Activated CD8-positive, alpha-beta memory T cell treated with anti-CD3 and anti-CD28 coated beads, Interleukin-2, amount 50 U/mL, for 4 hours (primary cell): ENCODE data around the gene SLC31A2.
A peak's percentile ranks its signal among the peaks of the same experiment; 100 is the strongest.
"Not testable (repeated sequence)": the region's sequence is repeated elsewhere in the genome, so short reads cannot be mapped to it uniquely, and the experiment has no call there.

Experiments
- DNase-seq: peaks from one replicate; pipeline ENCODE4 v3.0.0-alpha.2; 2020

The SLC31A2 gene

GRCh38 chr9:113150670-113151611, at the start of gene SLC31A2:
Gene SLC31A2 (plus strand): TSS chr9:113151007. CDS start chr9:113151075, 68 bp downstream.
- DNase-seq = peak; percentile 88

DNA sequence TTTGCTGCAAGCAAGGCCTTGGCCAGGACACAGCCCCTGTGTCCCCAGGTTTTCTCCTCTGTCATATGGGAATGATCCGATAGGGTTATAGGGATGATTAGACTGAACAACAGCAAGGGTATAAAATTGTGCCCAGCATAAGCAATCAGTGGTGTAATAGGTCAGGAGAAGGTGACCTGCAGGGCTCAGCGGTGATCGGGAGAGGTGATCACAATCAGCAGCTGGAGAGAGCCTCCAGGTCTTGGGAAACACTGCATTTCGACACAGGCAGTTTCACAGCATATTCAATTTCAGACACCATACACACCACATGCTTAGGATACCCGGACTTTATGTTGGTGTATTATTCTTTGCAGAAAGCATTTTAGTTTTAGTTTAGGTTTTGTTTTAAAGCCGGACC, 45.5 kb upstream of the SLC31A2 start:
- not testable (repeated sequence) for DNase-seq

DNA sequence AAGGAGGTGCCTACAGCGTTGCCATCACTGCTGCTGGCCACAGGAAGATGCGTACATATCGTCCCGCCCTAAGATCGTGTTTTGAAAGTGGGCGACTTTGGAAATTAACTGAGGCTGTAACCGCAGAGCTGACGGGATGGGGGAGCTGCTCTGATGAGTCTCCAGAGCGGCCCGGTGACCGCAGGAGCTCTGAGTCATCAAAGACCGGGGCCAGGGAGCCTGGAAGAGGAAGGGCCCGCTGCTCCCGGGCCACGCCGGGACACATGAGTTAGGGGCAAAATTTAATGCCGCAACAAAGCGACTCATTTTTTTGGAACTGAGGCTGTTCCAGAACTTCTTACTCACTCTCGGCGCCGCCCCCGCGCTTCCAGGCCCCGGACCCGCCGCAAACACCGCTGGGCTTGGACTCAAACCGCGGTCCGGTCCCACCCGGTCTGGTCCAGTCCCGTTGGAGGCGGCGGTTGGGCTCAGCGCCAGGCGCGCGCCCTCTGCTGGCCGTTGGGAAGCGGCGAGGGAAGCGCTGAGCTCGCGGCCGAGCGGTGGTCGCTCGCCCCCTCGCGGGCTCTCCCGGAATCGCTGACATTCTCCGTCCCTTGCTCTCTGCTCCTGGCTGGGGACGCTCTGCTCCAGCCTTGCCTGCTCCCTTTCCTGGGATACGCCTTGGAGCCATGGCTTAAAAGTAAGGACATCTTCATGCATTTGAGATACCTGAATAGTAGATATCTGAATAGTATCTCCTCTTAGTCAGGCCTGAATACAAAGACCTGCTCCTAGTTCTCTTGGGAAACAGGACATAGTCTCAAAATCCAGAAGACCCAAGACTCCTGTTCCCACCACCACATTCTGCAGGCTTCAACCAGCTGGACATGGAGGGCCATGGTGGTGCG, 39.5 kb upstream of the SLC31A2 start:
- not testable (repeated sequence) for DNase-seq

- not testable (repeated sequence) for DNase-seq
Measured at GRCh38 chr9:113112706-113113510, 37.9 kb upstream of the SLC31A2 start.

DNA sequence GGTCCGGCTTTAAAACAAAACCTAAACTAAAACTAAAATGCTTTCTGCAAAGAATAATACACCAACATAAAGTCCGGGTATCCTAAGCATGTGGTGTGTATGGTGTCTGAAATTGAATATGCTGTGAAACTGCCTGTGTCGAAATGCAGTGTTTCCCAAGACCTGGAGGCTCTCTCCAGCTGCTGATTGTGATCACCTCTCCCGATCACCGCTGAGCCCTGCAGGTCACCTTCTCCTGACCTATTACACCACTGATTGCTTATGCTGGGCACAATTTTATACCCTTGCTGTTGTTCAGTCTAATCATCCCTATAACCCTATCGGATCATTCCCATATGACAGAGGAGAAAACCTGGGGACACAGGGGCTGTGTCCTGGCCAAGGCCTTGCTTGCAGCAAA, 32.0 kb upstream of the SLC31A2 start:
- DNase-seq = not testable (repeated sequence)

DNA sequence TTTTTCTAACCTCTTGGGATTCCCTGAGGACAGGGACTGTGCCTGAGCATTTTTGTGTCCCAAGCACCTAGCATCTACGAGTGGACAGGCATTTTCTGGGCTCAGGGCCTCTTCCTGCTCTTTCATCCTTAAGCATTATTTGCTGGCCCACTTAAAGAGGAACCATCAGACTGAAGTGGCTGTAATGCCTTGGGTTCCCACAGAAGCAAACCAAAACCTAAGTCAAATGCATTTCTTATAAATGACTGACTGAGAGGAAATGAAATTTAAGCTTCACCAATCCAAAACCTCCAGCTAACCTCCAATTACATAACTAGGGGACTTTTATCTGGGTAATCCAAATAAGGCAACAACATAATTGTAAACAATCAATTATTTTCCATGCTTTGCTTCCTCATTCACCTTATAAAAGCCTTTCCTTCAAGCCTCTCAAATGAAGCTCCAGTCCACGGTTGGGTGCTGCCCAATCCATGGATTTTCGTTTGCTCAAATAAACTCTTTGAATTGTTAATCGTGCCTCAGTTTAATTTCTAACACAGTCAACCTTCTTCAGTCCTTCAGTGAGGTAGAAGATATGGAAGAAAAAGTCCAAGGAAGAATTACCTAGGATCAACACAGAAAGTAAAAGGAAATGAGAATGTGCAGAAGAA, 25.3 kb upstream of the SLC31A2 start:
- DNase-seq = no peak

GRCh38 chr9:113129466-113129865, 21.3 kb upstream of the SLC31A2 start:
- DNase-seq = no peak

GRCh38 chr9:113129884-113130283, 20.9 kb upstream of the SLC31A2 start:
- DNase-seq = no peak

DNA sequence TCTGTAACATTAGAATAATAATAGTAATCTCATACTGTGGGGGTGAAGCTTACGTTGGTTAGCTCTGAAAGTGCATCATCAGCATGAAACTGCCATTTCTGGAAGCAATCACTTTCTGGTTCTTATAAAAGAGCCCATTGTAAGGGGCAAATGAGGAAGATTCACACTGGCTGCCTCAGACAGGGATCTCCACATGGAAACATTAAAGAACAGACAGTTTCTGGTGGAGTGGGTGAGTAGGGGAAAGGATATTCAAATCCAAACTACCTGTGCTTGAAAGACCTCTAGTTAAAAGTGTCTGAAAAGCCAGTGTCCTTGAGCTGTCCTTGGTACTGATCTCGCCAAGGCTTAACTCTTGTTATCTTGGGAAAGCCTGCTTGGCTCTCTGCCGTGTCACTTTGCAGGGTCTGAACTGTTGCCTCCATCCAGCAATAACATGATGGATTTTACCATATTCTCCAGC, 19.1 kb upstream of the SLC31A2 start:
- DNase-seq = no peak

DNA sequence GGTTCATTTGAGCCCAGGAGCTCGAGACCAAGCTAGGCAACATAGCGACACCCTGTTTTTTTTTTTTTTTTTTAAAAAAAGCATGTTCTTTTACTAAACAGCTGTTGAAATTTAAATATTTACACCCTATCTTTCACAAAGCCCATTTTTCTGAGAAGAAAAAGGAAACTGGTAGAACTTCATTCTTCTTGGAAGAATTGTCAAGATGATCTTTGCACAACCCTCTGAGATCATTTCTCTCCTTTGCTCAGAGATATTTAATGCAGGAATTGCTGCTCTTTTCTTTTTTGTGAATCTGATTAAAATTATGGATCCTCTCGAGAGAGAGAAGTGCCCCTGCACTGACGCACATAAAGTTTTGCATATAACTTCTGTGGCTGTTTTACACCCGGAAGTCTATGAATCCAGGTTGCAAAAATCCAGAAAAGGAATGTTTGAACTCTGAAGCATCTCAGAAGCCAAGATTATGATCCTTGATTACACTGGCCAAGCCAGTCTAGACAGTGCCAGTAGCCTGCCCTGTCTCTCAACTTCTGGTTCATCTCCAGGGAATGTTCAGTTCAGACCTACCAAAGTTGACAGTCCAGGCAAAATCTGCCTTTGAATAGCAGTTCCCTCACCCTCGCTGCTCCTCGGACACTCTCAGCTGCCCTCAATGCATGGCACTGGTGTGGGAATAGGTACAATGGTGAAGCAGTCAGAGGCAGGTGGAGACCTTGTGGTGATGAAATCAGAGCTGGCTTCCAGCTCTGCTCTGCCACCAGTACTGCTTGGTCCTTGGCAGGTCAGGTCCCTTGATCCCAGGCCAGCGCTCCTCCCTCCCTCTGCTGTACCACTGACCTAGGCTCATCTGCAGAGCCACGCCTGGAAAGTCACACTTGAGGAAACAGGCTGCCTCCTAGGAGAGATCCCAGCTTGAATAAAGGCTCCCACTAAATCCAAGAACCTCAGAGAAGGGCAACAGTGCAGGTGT, 13.3 kb upstream of the SLC31A2 start:
- DNase-seq = no peak

DNA sequence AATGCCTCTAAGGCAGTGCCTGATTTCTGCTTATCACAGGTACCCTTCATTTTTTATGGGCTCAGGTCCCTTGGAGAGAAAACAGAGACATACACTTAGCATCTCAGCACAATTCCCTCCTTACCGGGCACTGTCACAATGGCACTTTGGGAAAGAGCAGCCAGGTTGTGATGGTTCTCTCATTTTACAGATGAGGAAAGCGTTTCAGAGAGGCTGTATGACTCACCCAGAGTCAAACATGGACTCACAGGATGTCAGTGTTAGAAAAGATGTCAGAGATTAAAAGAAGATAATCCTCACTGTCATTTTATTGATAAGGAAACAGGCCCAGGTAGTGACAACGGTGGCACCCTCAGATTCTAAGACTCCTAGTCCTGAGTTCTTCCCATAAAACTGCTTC, 12.0 kb upstream of the SLC31A2 start:
- DNase-seq = no peak

DNA sequence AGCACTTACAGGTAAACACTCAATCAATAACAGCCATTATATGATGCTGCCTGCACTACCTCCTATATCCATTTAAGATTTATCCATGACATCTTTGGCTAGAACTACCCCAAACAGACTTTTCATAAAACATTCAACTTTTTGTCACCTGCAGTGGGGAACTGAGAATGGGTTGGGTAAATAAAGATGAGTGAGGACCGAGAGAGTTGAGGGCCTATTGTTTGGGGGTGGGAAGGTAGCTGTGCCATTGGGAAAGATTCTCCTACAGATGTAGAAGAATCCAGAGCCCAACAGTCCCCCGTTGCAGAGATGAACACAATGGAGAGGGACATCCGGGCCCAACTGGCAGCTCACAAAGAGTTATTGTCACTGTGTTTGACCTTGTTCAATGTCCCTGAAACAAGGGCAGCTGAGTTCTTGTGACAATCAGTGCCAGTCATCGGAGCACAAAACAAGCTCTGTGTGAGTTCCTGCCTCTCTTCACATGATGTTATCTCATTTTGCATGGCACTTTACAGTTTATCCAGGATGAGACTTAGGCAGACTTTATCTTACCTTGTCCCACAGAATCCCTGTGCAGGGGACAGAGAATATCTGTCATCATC, 11.5 kb upstream of the SLC31A2 start:
- DNase-seq = no peak

DNA sequence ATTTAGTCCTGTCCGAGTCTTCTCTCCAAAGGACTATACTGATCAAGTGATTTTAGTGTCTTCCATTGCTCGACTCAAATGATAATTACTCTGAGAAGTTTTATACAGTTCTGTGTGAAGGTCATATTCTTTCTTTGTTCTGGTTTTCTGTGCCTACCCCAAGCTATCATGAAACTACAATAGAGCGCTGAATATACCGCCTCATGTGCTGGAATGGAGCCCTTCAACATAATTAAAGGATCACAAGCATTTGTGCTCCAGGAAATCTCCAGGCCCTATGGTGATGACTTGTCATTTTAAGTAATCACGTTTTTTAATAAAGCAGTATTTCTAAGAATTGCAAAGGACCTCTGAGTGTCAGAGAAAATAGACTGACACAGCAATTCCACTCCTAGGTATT, 10.9 kb upstream of the SLC31A2 start:
- DNase-seq = no peak

- DNase-seq = not testable (repeated sequence)
Measured at GRCh38 chr9:113140896-113141295, 9.9 kb upstream of the SLC31A2 start.

GRCh38 chr9:113143432-113144227, 7.2 kb upstream of the SLC31A2 start:
- no peak for DNase-seq

DNA sequence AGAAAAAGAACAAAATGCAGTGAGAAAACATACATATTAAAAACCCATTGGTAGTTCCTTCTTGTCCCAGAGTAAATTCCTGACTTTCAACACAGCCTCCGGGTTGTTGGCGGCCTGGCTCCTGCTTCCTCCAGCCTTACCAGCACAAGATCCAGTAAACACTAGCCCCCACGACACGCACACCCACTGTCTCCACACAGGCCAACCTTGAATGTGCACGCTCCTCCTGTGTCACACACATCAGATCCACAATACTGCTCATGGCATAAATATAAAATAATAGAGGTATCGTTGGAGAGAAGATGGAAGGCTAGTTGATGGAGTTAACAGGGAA, 2.5 kb upstream of the SLC31A2 start:
- DNase-seq = no peak

DNA sequence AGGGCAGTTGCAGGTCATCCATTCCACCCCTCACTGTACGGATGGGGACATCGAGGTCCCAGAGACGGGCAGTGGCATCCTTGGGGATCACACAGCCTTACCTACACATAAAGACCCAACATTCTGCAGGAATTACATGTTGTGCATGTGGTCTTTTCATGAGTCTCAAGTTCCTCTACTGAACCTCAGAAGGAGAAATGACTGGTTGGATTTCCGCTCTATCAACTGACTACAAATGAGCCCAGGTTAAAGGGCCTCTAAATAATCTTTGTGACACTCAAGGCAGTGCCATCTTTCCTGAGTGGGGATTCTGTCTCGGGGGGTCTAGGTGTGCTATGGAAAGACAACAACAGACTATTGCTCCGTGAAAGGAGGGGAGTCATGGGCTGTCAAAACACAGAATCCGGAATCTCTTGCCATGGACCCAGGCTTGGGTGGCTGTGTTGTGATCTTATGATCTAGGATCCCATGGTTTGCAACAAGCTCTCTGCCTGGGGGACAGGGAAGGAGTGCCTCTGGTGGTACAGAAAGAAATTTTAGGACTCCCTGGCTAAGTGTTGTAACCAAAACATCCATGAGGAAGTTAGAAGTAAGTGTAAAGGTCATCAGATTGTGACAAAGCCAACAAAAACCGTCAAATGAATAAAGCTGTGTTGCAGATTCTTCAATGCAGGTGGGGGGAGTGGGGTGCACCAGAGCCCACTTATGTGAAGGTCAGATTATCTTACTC, 1.9 kb upstream of the SLC31A2 start:
- no peak for DNase-seq

DNA sequence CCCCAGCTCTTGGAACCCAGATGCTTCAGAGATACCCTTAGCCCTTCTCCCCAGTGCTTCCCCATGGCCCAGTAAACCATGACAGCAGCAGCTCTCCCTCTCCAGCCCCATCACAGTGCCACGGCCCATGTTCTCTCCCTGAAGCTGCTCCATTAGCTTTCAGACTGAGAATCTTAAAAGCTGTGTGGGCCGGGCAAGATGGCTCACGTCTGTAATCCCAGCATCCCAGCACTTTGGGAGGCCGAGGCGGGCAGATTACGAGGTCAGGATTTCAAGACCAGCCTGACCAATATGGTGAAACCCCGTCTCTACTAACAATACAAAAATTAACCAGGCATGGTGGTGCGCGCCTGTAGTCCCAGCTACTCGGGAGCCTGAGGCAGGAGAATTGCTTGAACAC, 1.2 kb upstream of the SLC31A2 start:
- not testable (repeated sequence) for DNase-seq
